Right renal cortex interstitium (tissue), 3 donors: ENCODE results near the gene ADAMTS13. TPM values are rescaled to one million over a fixed set of nuclear protein-coding genes. Genes with fewer than 3 reads are reported as not detected.

Experiments
- DNase-seq, 3 donors: peaks; one replicate each; pipeline ENCODE4 v3.0.0-alpha.2; 2013; ENCODE audit warnings: low read depth in 3 of 3, low spot score in 2 of 3
- polyA plus RNA-seq, 3 donors: library from polyadenylated mRNA; unstranded; fragments of 120-200 nt; gene quantifications; one replicate each; pipeline ENCODE4 v1.2.1, GENCODE V29; 2013; ENCODE audit not compliant: insufficient read length in 3 of 3

The ADAMTS13 gene
- polyA plus RNA-seq, 3 donors, result 5.9 to 7.2 (median 6.3) TPM

DNA sequence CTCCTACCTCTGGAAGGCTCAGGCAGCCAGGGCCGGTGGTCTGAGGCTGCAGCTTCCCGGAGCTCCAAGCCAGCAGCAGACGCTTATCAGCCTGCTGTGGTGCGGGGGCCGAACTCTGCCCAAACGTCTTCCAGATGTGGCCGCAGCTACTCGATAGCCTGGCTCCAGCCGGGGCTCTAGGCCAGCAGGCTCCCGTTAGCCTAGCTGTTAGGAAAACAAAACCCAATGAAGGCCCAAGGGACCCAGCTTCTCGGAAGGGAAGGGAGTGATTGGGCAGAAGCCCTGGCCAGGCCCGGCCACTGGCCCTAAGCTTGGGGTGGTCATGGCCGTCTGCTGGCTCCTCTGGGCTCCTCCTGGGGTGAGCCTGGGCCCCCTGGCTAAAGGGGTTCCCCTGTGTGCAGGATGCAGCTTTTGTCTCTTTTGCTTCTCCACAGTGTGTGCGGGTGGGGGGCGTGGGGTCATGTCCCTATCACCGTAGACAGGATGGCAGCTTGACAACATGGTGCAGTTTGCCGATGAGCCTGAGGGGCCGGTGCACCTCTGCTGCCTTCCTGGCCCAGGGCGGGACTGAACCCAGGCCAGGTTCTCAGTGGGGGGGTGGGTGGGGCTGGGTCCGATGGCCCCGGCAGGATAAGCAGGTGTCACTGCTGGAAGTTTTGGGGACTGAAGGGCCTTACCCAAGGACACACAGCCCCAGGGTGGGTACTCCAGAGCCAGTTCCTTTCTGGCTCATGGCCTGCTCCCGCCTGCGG is 83.9 kb downstream of the ADAMTS13 start:
- DNase-seq, result no peak

DNA sequence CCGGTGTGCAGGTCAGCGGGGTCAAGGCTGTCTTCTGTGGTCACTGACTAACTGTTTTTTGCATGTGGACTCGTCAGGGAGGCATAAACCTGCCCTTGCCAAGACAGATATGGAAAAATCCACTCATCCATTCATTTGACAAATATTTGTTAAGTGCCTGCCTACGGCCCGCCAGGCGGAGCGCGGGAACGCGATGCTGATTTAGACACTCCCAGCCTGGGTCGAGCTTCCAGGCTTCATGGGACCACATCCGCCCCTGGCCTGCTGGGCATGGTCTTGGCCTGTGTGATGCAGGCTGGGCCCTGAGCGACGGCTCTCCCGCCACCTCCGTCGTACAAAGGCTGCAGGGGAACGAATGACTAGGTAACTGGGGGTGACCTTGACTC is 84.5 kb downstream of the ADAMTS13 start:
- DNase-seq, result no peak

DNA sequence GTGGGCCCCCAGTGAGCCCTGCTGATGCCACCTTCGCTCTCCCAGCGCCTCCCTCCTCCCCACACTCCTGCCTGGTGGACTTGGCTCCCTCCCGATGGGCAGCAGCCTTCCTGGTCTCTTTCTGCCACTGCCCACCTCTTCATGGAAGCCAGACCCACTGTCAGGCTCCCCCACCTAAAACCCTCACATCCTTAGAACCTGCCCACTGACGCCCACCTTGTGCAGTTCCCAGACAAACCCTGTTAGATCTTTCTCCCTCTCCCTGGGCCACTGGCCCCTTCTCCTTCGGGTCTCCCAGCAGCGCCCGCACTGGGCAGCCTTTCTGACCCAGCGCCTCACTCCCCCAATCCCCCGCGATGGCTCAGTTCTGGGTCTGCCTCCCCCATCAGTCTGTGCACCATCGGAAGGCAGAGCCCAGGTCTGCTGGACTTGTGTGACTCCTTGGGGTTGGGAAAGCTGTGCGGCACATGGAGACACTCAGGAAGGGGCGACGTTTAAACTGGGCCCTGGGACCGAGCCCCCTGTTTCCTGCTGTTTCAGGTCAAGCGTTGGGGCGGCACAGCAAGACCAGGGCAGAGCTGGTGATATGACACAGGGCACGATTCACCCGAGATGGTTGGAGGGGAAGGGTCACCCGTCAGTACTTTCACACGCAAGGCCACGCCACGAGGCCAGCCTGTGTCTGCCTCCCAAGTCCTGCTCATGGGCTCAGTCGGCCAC is 85.2 kb downstream of the ADAMTS13 start:
- DNase-seq, result no peak

DNA sequence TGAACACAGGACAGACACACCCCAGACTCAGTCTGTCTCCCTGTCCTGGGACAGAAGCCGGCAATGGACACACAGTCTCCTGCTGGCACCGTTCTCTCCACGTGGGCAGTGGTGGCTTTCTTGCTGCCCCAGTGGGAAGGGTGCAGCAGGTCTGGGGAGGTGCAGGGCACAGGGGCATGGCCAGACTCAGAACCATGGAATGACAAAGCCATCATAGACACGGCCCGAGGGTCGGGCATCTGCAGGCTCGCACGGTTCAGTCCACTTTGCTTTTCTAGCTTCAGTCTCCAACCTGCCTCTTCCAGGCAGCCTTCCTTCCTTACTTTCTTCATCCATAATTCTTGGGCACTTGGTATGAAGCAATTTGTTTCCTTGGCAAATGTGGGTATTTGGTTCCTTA is 85.9 kb downstream of the ADAMTS13 start:
- DNase-seq, result no peak

Other genes with a start within 250 kb of the ADAMTS13 start
- gene OBP2B, start 213.1 kb upstream of the ADAMTS13 start, polyA plus RNA-seq, result under 1 TPM in 1 of 3 donors, not detected in 2; 0.64 TPM
- gene ABO, start 147.2 kb upstream of the ADAMTS13 start, polyA plus RNA-seq, result 10 to 100 TPM in 2 of 3 donors, 1 to 10 TPM in 1; 6.8 to 19.5 (median 18.7) TPM
- 10 to 100 TPM; 23.4 to 27.3 (median 27.2) TPM for gene SURF6, start 86.2 kb upstream of the ADAMTS13 start, polyA plus RNA-seq
- 10 to 100 TPM; 23.3 to 25.0 (median 24.5) TPM for gene MED22, start 74.2 kb upstream of the ADAMTS13 start, polyA plus RNA-seq
- 1,000 to 10,000 TPM; 2,744 to 2,837 (median 2,799) TPM for gene RPL7A, start 74.1 kb upstream of the ADAMTS13 start, polyA plus RNA-seq
- 10 to 100 TPM; 36.6 to 47.0 (median 42.2) TPM for gene SURF1, start 65.9 kb upstream of the ADAMTS13 start, polyA plus RNA-seq
- gene SURF2, start 65.8 kb upstream of the ADAMTS13 start, polyA plus RNA-seq, result 10 to 100 TPM; 20.6 to 25.1 (median 23.0) TPM
- 100 to 1,000 TPM; 160 to 175 (median 164) TPM for gene SURF4, start 46.3 kb upstream of the ADAMTS13 start, polyA plus RNA-seq
- gene STKLD1, start 46.0 kb upstream of the ADAMTS13 start, polyA plus RNA-seq, result 1 to 10 TPM; 2.2 to 3.6 (median 3.4) TPM
- gene REXO4, start 4.4 kb upstream of the ADAMTS13 start, polyA plus RNA-seq, result 10 to 100 TPM; 26.9 to 30.7 (median 29.7) TPM
- gene CACFD1, start 37.6 kb downstream of the ADAMTS13 start, polyA plus RNA-seq, result 10 to 100 TPM; 23.3 to 28.1 (median 27.3) TPM
- 1 to 10 TPM in 2 of 3 donors, under 1 TPM in 1; 0.82 to 1.4 (median 1.0) TPM for gene SLC2A6, start 56.7 kb downstream of the ADAMTS13 start, polyA plus RNA-seq
- not detected for gene MYMK, start 102.6 kb downstream of the ADAMTS13 start, polyA plus RNA-seq
- gene ADAMTSL2, start 112.3 kb downstream of the ADAMTS13 start, polyA plus RNA-seq, result 1 to 10 TPM; 1.3 to 1.4 (median 1.3) TPM
- gene FAM163B, start 187.0 kb downstream of the ADAMTS13 start, polyA plus RNA-seq, result under 1 TPM in 2 of 3 donors, not detected in 1; 0.16 to 0.21 TPM
- gene DBH, start 214.0 kb downstream of the ADAMTS13 start, polyA plus RNA-seq, result under 1 TPM; 0.62 TPM